ENCODE data around the gene ANKRD66. TPM values are rescaled to one million over a fixed set of nuclear protein-coding genes. Genes with fewer than 3 reads are reported as not detected.
"Not testable (repeated sequence)": the region's sequence is repeated elsewhere in the genome, so short reads cannot be mapped to it uniquely, and the experiment has no call there.

The ANKRD66 gene
- total RNA-seq, 1 donor from 2014 or later, result not detected

DNA sequence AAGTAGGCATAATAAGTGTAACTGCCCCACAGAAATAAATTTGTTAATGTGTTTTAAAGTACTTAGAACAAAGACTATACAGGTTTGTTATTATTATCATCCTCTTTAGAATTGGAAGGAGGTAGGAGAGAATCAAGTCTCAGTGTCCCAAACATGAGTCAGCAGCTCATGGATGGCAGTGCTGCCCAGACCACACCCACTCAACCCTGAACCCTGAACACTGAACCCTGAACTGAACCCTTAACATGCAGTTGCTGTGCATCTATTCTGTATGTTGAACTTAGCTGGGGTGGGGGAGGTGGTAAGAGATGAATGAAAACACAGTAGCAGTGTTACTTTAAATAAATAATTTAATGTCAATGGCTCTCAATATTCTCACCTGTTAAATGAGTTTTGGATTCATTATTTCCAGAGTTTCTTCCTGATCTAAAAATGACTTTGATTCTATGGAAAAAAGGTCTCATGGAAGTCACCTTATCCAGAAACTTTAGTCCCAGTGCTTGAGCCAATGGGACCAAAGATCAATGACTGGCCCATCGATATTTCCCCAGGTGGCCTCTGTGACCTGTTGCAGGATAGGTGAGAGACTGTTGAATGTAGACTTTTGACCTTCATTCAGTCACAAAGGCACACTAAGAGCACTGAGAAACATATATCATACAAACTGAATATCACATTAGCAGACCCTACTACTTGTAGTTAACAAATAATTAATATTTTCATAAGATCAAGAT lies 3.1 kb upstream of the ANKRD66 start:
- TF ChIP-seq, protein P1, sequence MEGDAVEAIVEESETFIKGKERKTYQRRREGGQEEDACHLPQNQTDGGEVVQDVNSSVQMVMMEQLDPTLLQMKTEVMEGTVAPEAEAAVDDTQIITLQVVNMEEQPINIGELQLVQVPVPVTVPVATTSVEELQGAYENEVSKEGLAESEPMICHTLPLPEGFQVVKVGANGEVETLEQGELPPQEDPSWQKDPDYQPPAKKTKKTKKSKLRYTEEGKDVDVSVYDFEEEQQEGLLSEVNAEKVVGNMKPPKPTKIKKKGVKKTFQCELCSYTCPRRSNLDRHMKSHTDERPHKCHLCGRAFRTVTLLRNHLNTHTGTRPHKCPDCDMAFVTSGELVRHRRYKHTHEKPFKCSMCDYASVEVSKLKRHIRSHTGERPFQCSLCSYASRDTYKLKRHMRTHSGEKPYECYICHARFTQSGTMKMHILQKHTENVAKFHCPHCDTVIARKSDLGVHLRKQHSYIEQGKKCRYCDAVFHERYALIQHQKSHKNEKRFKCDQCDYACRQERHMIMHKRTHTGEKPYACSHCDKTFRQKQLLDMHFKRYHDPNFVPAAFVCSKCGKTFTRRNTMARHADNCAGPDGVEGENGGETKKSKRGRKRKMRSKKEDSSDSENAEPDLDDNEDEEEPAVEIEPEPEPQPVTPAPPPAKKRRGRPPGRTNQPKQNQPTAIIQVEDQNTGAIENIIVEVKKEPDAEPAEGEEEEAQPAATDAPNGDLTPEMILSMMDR (IDR thresholded peaks at IDR 0.05), result no peak
- TF ChIP-seq POLR2A (IDR thresholded peaks at IDR 0.05) (no peak), POLR2AphosphoS5 (IDR thresholded peaks at IDR 0.05; ENCODE audit: insufficient read depth in 1 of 2, low read depth in 1 of 2) (no peak)
- no peaks in the 10 kb centered on the region for H3K4me1 ChIP-seq
- H3K4me3 ChIP-seq, result no peak overlapping the region
- DNase-seq (ENCODE audit: extremely low spot score in 2 of 2), result no peak
- intact Hi-C loops (cut with DNase I), result no loop called here
- no peaks in the 10 kb centered on the region for H3K27me3 ChIP-seq
- H3K27ac ChIP-seq, result no peak overlapping the region
- no peaks in the 10 kb centered on the region for H3K36me3 ChIP-seq
- no peaks in the 10 kb centered on the region for H3K9me3 ChIP-seq

DNA sequence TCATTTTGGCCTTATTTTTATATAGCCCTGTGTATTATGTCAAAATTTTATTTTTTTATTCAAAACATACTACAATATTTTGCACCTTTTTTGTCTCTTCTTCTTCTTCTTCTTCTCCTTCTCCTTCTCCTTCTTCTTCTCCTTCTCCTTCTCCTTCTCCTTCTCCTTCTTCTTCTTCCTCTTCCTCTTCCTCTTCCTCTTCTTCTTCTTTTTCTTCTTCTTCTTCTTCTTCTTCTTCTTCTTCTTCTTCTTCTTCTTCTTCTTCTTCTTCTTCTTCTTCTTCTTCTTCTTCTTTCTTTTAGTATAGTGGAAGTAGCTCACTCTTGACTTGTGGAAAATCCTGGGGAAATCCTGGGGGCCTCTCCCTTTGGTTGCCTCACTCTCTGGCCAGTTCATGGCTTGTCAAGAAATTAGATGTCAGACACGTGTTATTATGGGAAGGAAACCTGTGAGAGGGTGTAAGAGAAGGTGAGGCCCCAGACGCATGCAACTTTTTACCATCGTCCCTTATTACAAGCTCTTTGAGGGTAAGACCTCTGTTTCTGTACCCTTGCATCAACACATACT lies 2.5 kb upstream of the ANKRD66 start:
- H3K9me3 ChIP-seq; H3K36me3 ChIP-seq; H3K4me3 ChIP-seq; H3K27me3 ChIP-seq; H3K4me1 ChIP-seq; H3K27ac ChIP-seq; DNase-seq (ENCODE audit: extremely low spot score in 2 of 2); intact Hi-C loops (cut with DNase I): not testable (repeated sequence)

DNA sequence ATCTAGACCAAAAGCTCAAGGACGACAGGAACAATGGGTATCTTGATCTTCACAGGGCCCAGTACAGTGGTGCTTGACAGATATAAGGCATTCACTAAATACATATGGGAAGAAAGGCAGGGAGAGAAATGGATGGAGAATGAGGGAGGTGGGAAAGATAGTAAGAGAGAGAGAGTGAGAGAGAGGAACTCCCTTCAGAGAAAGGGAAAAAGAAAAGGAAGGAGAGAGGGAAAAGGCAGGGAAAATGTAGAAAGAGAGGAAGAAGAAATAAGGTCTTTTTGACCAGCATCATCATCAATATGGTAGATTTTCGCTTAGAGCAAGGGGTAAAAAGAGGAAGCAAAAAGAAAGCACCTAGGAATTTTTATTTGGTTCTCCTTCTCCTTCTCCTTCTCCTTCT lies 760 bp upstream of the ANKRD66 start:
- no peaks in the 10 kb centered on the region for H3K27me3 ChIP-seq
- intact Hi-C loops (cut with DNase I), result no loop called here
- no peaks in the 10 kb centered on the region for H3K9me3 ChIP-seq
- TF ChIP-seq, protein P1 (IDR thresholded peaks at IDR 0.05), result no peak
- TF ChIP-seq POLR2A (IDR thresholded peaks at IDR 0.05) (no peak), POLR2AphosphoS5 (IDR thresholded peaks at IDR 0.05; ENCODE audit: insufficient read depth in 1 of 2, low read depth in 1 of 2) (no peak)
- no peak overlapping the region for H3K27ac ChIP-seq
- H3K4me1 ChIP-seq, result no peaks in the 10 kb centered on the region
- no peak overlapping the region for H3K4me3 ChIP-seq
- DNase-seq (ENCODE audit: extremely low spot score in 2 of 2), result no peak
- H3K36me3 ChIP-seq, result no peaks in the 10 kb centered on the region

DNA sequence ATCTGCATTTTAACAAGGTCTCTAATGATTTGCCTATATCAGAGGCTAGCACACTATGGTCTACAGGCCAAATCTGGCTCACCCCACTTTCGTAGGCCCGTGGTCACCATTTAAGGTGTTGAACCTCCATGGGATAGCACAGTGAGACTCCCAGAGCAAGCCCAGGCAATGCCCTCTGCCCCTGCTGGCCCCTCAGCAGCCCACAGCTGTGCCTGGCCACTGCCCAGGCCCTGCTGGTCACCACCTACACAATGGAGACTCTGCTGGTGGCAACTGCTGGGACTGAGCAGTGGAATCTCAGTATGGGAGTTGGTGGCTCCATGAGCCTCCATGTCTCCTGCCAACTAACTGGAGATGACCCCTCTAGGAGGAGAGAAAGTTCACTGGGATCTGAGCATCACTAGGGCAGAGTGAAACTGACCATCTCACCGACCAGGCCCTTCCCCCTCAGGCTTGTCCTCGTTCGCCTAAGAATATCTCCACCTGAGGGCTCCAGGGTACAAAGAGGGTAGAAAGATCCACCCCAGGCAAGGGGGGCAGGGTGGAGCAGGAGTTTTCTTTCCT lies 2.3 kb downstream of the ANKRD66 start:
- H3K9me3 ChIP-seq, result no peaks in the 10 kb centered on the region
- intact Hi-C loops (cut with DNase I), result no loop called here
- no peak overlapping the region for H3K4me3 ChIP-seq
- no peak for DNase-seq (ENCODE audit: extremely low spot score in 2 of 2)
- H3K27ac ChIP-seq, result no peak overlapping the region
- no peaks in the 10 kb centered on the region for H3K4me1 ChIP-seq
- TF ChIP-seq POLR2A (IDR thresholded peaks at IDR 0.05) (no peak), POLR2AphosphoS5 (IDR thresholded peaks at IDR 0.05; ENCODE audit: insufficient read depth in 1 of 2, low read depth in 1 of 2) (no peak)
- TF ChIP-seq, protein P1 (IDR thresholded peaks at IDR 0.05), result no peak
- H3K27me3 ChIP-seq, result no peaks in the 10 kb centered on the region
- H3K36me3 ChIP-seq, result no peaks in the 10 kb centered on the region

DNA sequence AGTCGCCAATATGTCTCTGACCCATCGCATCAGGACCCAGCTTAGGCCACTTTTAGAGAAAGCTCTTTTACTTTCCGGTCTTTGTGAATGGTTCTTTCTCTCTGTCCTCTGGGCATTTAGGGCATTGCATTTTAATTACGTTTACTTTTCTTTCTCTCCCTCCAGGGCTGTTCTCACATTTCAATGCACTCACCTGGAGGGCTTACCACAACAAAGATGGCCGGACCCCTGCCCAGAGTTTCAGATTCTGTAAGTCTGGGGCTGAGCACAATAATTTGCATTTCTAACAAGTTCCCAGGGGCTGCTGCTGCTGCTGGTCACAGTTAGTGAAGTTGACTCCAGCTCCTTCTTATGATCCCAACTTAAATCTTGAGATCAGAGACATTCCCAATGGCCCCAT lies 3.0 kb downstream of the ANKRD66 start:
- Histone ChIP-seq H3K9me3 (no peaks in the 10 kb centered on the region), H3K4me1 (no peaks in the 10 kb centered on the region), H3K27ac (no peak overlapping the region), H3K36me3 (no peaks in the 10 kb centered on the region), H3K27me3 (no peaks in the 10 kb centered on the region), H3K4me3 (no peak overlapping the region)
- no peak for DNase-seq (ENCODE audit: extremely low spot score in 2 of 2)
- no peak for TF ChIP-seq POLR2A (IDR thresholded peaks at IDR 0.05)
- TF ChIP-seq, protein P1 (IDR thresholded peaks at IDR 0.05), result no peak
- TF ChIP-seq POLR2AphosphoS5 (IDR thresholded peaks at IDR 0.05; ENCODE audit: insufficient read depth in 1 of 2, low read depth in 1 of 2), result no peak
- intact Hi-C loops (cut with DNase I), result no loop called here
